OCI-LY7 (cell line): ENCODE results near the gene MEGF6.

Experiments
- CTCF ChIP-seq: fragments of 200-600 bp; sonication (generic); conservative IDR thresholded peaks from 2 replicates; pipeline ENCODE4 v1.5.1; 2014; ENCODE audit warnings: mild to moderate bottlenecking, antibody characterized with exemption, low read length, moderate library complexity, mixed read lengths
- EZH2phosphoT487 ChIP-seq: fragments of 200-600 bp; sonication (generic); IDR thresholded peaks from 2 replicates; pipeline ENCODE4 v1.6.1; 2018; ENCODE audit warnings: low read depth, borderline replicate concordance, mild to moderate bottlenecking, mixed run types, antibody characterized with exemption, low read length, moderate library complexity, mixed read lengths

DNA sequence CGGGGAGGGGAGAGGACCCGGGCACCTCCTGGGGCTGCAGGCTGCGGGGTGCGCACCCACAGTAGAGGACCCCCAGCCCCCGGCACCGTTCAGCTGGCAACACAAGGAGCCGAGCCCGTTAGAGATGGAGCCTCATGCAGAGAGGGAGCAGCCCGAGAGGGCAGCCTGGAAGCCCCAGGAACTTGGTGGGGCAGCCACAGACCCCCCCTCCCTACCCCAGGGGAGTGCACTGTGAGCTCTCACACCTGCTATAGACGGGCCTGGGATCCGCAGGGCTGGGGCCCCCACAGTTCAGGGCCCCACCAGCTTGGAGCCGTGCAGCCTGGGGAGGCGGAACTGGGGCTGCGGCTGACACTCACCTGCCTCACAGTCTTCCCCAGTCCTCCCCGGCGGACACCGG lies 109.9 kb downstream of the MEGF6 start:
- TF ChIP-seq CTCF (no peak), EZH2phosphoT487 (no peak)
